ENCODE results near the gene SMAD2. TPM values are rescaled to one million over a fixed set of nuclear protein-coding genes. Genes with fewer than 3 reads are reported as not detected.

SMAD2 gene
- polyA plus RNA-seq, 2 of the 4 experiments (the other 2 are of a cell fraction) = 131 to 229 TPM

DNA sequence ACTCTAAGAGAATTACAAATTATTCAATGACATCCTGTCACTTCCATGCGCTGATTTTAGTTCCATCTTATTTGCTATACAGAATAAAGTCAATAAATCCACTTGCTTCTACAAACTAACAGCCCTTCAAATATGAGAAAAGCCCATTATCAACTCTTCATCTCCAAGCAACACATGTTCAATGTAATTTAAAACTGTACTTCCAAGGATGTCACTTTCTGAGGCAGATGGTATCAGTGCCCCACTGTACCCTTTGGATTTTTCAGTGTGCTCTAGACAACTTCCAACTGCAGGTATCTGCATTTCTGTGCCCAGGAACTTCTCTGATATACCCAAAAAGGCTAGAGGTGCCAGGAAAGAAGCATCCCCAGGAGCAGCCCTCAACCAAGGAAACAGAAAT, 87.6 kb downstream of the SMAD2 start:
- peak overlapping the region in 1 of 2 experiments; percentile 36; a peak in 1 of 6 replicates for H3K27ac ChIP-seq
- FAIRE-seq (no peak), DNase-seq (ENCODE audit: low read depth in 1 of 2, low spot score in 1 of 2) (no peak), ATAC-seq (no peak)
- H3K4me3 ChIP-seq = no peak overlapping the region
- TF ChIP-seq, protein P1, sequence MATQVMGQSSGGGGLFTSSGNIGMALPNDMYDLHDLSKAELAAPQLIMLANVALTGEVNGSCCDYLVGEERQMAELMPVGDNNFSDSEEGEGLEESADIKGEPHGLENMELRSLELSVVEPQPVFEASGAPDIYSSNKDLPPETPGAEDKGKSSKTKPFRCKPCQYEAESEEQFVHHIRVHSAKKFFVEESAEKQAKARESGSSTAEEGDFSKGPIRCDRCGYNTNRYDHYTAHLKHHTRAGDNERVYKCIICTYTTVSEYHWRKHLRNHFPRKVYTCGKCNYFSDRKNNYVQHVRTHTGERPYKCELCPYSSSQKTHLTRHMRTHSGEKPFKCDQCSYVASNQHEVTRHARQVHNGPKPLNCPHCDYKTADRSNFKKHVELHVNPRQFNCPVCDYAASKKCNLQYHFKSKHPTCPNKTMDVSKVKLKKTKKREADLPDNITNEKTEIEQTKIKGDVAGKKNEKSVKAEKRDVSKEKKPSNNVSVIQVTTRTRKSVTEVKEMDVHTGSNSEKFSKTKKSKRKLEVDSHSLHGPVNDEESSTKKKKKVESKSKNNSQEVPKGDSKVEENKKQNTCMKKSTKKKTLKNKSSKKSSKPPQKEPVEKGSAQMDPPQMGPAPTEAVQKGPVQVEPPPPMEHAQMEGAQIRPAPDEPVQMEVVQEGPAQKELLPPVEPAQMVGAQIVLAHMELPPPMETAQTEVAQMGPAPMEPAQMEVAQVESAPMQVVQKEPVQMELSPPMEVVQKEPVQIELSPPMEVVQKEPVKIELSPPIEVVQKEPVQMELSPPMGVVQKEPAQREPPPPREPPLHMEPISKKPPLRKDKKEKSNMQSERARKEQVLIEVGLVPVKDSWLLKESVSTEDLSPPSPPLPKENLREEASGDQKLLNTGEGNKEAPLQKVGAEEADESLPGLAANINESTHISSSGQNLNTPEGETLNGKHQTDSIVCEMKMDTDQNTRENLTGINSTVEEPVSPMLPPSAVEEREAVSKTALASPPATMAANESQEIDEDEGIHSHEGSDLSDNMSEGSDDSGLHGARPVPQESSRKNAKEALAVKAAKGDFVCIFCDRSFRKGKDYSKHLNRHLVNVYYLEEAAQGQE (IDR thresholded peaks at IDR 0.05) = no peak
- TF ChIP-seq, protein P2, sequence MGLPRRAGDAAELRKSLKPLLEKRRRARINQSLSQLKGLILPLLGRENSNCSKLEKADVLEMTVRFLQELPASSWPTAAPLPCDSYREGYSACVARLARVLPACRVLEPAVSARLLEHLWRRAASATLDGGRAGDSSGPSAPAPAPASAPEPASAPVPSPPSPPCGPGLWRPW (IDR thresholded peaks at IDR 0.05) = no peak
- TF ChIP-seq RCOR1 (IDR thresholded peaks at IDR 0.05; ENCODE audit: low read depth, low read length) (no peak), FOSL2 (IDR thresholded peaks at IDR 0.05) (no peak), FOSL2 (CRISPR knock-in tag; IDR thresholded peaks at IDR 0.05) (no peak), HOXB13 (CRISPR knock-in tag; IDR thresholded peaks at IDR 0.05; ENCODE audit: low read depth) (no peak)
- 100% methylated on average over 1 of the region's 1 CpG for WGBS (ENCODE audit: missing lambda C conversion rate)
- no peak overlapping the region for H3K4me2 ChIP-seq
- POLR2A ChIA-PET = no interaction called here
- H3K4me1 ChIP-seq = peaks cover 10% of the 10 kb centered on the region; the same call in 1 of the 3 replicates
- CTCF ChIA-PET = no interaction called here
- no peaks in the 10 kb centered on the region for H3K9me3 ChIP-seq

- DNase-seq (ENCODE audit: low read depth in 1 of 2, low spot score in 1 of 2) = no peak
- 92% methylated on average over 4 of the region's 4 CpGs for WGBS (ENCODE audit: missing lambda C conversion rate)
- no peak for FAIRE-seq
- peak; percentile 59 for TF ChIP-seq MAFK (IDR thresholded peaks at IDR 0.05; ENCODE audit: partially characterized antibody)
- TF ChIP-seq ESRRA (IDR thresholded peaks at IDR 0.05; ENCODE audit: borderline replicate concordance, low read length) = no peak
- Histone ChIP-seq H3K4me3 (no peak overlapping the region), H3K4me1 (no peaks in the 10 kb centered on the region), H3K4me2 (no peak overlapping the region), H3K9me3 (no peaks in the 10 kb centered on the region), H3K27ac (no peak overlapping the region)
- POLR2A ChIA-PET = no interaction called here
- no peak for ATAC-seq
- CTCF ChIA-PET = no interaction called here
Measured at GRCh38 chr18:47838396-47838795, 92.1 kb downstream of the SMAD2 start.

DNA sequence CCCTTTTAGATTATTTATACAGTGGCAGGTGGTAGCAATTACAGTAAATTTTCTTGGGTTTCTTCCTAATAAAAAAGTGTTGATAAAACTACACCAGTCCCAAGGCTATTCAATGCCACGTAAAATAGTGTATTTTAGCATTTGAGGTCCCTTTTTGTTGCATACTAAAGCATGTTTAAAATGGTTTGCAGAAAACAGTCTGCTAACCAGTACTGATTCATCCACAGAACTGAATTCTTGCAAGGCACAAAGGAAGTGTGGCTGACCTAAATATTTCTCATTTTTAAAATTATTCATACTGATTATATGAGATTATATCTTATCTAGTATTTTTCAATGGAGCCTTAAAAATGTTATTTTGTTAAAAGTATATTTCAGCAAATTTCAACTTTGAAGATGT, 98.1 kb downstream of the SMAD2 start:
- Histone ChIP-seq H3K4me2 (no peak overlapping the region), H3K4me1 (peaks cover 19% of the 10 kb centered on the region; the same call in 2 of the 3 replicates), H3K9me3 (no peaks in the 10 kb centered on the region), H3K4me3 (no peak overlapping the region), H3K27ac (no peak overlapping the region)
- WGBS (ENCODE audit: missing lambda C conversion rate) = 96% methylated on average over 1 of the region's 1 CpG
- DNase-seq (ENCODE audit: low read depth in 1 of 2, low spot score in 1 of 2) (no peak), ATAC-seq (no peak), FAIRE-seq (no peak)
- no peak for TF ChIP-seq CBX2 (IDR thresholded peaks at IDR 0.05; ENCODE audit: borderline replicate concordance, low read depth)
- no peak for TF ChIP-seq ZNF302 (CRISPR knock-in tag; IDR thresholded peaks at IDR 0.05)
- TF ChIP-seq BHLHE40 (IDR thresholded peaks at IDR 0.05; ENCODE audit: low read depth, low read length) = no peak
- TF ChIP-seq TP53 (CRISPR knock-in tag; IDR thresholded peaks at IDR 0.05) = no peak
- TF ChIP-seq POLR2AphosphoS2 (conservative IDR thresholded peaks at IDR 0.05; ENCODE audit: low read length) = no peak
- TF ChIP-seq FOXS1 (CRISPR knock-in tag; IDR thresholded peaks at IDR 0.05) = no peak
- no peak for TF ChIP-seq SMC3 (IDR thresholded peaks at IDR 0.05)
- no peak for TF ChIP-seq MYC (IDR thresholded peaks at IDR 0.05; ENCODE audit: borderline replicate concordance, low read length)
- no peak for TF ChIP-seq JUNB (IDR thresholded peaks at IDR 0.05)
- POLR2A ChIA-PET = no interaction called here
- CTCF ChIA-PET = no interaction called here

- ChIA-PET CTCF (no interaction called here), POLR2A (no interaction called here)
- 94% methylated on average over 1 of the region's 1 CpG for WGBS (ENCODE audit: missing lambda C conversion rate)
- no peak for TF ChIP-seq HOXB5 (CRISPR knock-in tag; IDR thresholded peaks at IDR 0.05)
- no peak for TF ChIP-seq RCOR1 (IDR thresholded peaks at IDR 0.05; ENCODE audit: low read depth, low read length)
- no peak for TF ChIP-seq EHF (CRISPR knock-in tag; IDR thresholded peaks at IDR 0.05)
- TF ChIP-seq HEYL (CRISPR knock-in tag; IDR thresholded peaks at IDR 0.05) = no peak
- TF ChIP-seq, protein P3, sequence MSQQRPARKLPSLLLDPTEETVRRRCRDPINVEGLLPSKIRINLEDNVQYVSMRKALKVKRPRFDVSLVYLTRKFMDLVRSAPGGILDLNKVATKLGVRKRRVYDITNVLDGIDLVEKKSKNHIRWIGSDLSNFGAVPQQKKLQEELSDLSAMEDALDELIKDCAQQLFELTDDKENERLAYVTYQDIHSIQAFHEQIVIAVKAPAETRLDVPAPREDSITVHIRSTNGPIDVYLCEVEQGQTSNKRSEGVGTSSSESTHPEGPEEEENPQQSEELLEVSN (IDR thresholded peaks at IDR 0.05; ENCODE audit: borderline replicate concordance, low read depth) = no peak
- no peak for TF ChIP-seq MAZ (IDR thresholded peaks at IDR 0.05; ENCODE audit: borderline replicate concordance, low read depth, low read length)
- TF ChIP-seq CBX8 (IDR thresholded peaks at IDR 0.05) = no peak
- TF ChIP-seq SMC3 (IDR thresholded peaks at IDR 0.05) = no peak
- TF ChIP-seq RFX5 (IDR thresholded peaks at IDR 0.05) = no peak
- TF ChIP-seq POLR2A (IDR thresholded peaks at IDR 0.05; ENCODE audit: low read length) = no peak
- TF ChIP-seq CHD2 (IDR thresholded peaks at IDR 0.05; ENCODE audit: low read length, partially characterized antibody) = no peak
- TF ChIP-seq EHMT2 (IDR thresholded peaks at IDR 0.05; ENCODE audit: low read depth) = no peak
- no peak for TF ChIP-seq POLR2AphosphoS2 (conservative IDR thresholded peaks at IDR 0.05; ENCODE audit: low read length)
- no peak for TF ChIP-seq ZFP36 (IDR thresholded peaks at IDR 0.05; ENCODE audit: borderline replicate concordance, partially characterized antibody)
- no peak for TF ChIP-seq CBX2 (IDR thresholded peaks at IDR 0.05; ENCODE audit: borderline replicate concordance, low read depth)
- TF ChIP-seq KDM5A (IDR thresholded peaks at IDR 0.05) = no peak
Measured at GRCh38 chr18:47831351-47831750, 99.1 kb downstream of the SMAD2 start.

More at GRCh38 chr18:47831351-47831750, 99.1 kb downstream of the SMAD2 start:
- no peak for FAIRE-seq
- Histone ChIP-seq H3K4me1 (peaks cover 23% of the 10 kb centered on the region; the same call in 2 of the 3 replicates), H3K27ac (no peak overlapping the region), H3K9me3 (no peaks in the 10 kb centered on the region), H3K4me3 (no peak overlapping the region), H3K4me2 (no peak overlapping the region)
- no peak for ATAC-seq
- DNase-seq (ENCODE audit: low read depth in 1 of 2, low spot score in 1 of 2) = no peak
